GM19043 (cell line): ENCODE measurements around the gene CECR2.
"Not testable (repeated sequence)": the region's sequence is repeated elsewhere in the genome, so short reads cannot be mapped to it uniquely, and the experiment has no call there.

Experiments used
- ATAC-seq: cut with Tn5 transposase; IDR thresholded peaks from one replicate; pipeline ENCODE4 v1.9.1; 2021; ENCODE audit warnings: low read depth; ENCODE audit not compliant: unreplicated experiment

Gene CECR2

DNA sequence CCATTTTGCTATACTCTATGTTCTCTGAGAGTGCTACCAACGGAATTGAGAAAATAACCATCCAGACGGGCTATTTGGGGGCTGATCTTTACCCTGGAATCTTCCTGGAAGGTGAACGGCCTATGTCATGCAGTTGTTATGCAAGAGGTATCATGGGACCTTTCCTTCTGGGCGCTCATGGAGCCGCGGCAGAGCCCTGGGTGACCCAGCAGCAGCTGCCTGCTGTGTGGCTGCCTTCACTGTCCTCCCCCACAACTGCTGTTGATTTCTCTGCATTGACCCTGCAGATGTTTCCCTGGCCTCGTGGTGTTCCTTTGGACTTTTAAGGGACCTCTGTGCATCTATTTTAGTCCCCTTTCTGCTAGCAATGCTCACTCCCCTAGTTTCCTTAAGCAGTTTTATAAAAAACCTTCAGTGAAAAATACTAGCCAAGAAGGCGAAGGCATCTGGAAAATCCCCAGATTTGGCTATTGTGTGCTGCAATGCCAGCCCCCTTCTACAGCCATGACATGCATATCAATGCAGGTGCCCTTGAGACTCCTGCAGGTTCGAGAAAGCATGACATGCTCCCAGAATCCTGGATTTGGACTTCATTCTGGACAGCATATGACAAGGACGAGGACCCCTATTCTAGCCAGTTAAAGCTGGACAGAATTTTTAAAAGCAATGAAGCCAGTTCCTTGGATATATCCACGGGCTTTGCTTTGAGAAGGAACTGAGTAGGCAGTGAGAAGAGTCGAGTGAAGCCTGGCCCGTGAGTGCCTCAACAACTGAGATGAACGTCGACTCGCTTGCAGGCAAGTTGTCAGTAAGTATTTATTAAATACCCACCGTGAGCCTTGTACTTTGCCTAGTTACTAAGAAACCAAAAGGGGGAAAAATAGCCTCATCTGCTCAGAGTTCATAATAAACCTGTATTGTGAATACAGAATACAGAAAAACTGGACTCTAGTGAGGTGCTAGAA is 193.9 kb downstream of the CECR2 start, which contains the start of gene SLC25A18:
Gene SLC25A18 (plus strand): TSS at position 593 of the 965 bp plus-strand sequence. CDS start 16,447 bp downstream, outside the sequence.
- no peak for ATAC-seq

DNA sequence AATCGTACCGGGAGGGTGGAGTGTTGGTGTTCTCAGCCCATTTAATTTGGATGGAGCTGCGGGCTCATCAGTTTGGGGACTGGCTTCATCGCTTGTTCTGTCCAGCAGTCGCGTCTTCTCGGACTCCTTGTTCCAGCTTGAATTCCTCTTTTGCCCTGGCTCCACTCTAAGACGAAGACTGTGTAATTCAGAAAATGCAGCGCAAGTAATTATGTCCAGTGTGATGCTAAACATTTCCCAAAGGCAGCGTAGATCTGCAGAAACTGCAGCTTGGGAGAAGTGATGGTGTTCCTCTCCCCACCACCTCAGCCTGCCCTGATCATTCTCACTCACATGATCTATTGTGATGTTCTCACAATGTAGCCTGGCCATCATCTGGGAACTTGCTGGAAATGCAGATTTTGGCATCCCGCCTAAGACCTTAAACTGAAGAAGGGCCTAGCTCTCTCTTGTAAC is 194.7 kb downstream of the CECR2 start:
- ATAC-seq = no peak

DNA sequence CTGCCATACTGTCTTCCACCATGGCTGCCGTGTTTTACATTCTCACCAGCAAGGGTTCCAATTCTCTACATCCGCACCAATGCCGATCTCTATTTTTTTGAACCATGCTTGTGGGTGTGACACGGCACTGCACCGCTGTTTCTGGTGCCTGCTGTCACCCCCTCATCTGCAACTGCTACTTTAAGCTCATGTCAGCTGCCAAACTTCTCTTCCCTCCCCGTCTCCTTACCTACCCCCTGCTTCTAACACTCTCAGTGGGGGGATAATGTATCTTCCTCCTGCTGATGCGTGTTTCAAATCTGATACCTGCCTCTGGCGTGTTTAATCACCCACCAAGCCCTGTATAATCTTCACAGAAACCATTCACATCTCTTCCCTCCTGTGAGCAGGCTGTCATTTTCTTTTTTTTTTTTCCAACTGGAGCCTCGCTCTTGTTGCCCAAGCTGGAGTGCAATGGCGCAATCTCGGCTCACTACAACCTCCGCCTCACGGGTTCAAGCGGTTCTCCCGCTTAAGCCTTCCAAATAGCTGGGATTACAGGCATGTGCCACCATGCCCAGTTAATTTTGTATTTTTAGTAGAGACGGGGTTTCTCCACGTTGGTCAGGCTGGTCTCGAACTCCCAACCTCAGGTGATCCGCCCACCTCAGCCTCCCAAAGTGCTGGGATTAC is 196.9 kb downstream of the CECR2 start:
- not testable (repeated sequence) for ATAC-seq

DNA sequence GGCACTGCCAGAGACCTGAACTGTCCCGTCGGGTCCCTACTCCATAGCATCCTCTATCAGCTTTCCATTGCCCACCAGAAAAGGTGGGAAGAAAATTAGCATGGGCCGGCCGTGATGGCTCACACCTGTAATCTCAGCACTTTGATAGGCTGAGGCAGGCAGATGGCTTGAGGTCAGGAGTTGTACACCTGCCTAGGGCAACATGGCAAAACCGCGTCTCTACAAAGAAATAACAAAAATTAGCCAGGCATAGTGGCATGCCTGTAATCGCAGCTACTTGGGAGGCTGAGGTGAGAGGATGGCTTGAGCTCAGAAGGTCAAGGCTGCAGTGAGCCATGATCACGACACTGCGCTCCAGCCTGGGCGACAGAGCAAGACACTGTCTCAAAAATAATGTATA is 197.5 kb downstream of the CECR2 start:
- ATAC-seq = no peak

DNA sequence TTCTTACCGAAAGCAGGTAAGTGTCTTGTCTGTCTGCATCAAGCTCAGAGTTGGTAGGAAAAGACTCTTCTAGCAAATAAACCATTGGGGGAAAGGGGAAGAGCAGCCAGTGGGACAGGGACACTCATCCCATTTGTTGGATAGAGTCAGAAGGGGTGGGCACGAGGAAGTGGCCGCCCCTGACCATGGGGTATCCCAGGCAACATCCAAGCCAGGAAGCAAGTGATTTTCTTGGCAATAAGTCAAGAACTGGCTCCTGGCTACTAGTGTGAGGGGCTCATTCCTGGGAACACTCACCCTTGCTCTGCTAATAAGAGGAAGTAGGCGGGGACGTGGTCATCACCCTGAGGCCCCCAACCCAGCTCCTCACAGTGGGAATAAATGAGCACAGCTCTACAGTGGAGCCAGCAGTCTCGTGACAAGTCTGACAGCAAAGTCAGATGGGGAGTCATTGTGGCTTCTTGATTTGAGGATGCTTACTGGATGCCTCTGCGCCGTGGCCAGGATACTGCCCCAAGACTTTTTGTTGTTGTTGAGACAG is 200.8 kb downstream of the CECR2 start:
- ATAC-seq = no peak

DNA sequence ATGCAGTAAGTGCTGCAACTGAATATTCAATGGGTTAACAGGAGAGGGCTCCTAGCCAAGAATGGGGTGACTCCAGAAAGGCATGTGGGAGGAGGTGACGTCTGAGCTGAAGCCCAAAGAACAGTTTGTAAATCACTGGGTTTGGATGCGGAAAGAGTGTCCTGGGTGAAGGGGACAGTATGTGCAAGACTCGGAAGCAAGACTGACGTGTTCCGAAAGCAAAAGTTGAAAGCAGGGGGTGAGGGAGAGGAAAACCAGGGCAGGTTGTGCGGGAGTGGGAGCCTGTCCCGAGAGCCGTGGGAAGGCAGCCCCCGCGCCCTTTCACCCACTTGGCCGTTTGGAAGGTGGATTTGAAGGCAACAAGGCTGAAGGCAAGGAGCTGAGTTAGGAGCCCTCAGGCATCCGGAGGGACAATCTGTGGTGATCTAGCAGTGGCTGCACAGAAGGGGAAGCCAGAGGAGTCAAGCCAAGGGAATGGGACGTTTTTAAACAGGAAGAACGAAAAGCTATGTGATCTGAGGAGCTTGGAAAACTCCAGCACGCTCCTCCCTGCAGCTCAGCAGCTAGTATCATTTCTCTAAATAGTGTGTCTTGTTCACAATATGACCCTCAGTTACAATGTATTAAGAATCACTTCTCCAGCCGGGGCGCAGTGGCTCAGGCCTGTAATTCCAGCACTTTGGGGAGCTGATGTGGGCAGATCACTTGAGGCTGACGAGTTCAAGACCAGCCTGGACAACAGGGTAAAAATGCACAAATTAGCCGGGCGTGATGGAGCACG is 201.8 kb downstream of the CECR2 start:
- no peak for ATAC-seq

DNA sequence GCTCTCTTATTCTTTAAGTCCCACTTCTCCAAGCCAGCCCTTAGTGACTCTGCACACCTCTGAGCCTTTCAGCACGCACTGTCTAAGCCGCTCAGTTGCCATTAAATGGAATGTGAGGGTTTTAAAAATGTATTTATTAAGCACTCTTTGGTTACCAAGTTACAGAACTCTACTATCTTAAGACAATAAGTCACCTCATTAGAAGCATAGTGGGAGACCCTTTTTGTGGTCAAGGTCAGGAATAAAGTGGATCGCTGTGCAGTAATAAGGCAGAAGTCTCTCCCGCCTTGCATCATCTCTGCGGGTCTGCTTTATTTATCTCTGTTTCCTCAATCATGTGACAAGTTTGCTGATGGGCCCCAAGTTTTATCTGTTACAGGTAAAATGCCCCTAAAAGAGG is 205.9 kb downstream of the CECR2 start:
- ATAC-seq = no peak

DNA sequence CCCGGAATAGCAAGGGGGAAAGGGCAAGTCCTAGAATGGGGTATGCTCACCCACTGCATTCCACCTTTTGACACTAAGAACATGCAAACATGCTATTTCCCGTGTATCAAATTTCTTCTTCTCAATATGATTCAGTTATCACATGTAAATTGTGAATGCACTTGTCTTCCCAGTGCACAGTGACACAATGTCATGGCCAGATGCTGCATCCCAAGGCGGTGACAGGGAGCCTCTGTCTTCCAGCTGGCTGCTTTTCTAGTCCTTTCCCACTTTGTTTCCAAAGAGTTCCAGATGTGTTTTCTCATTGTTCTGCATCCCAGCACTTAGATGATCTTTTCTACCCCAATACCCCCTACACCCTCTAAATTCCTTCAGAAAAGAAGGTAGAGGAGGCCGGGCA is 206.4 kb downstream of the CECR2 start:
- ATAC-seq = no peak

DNA sequence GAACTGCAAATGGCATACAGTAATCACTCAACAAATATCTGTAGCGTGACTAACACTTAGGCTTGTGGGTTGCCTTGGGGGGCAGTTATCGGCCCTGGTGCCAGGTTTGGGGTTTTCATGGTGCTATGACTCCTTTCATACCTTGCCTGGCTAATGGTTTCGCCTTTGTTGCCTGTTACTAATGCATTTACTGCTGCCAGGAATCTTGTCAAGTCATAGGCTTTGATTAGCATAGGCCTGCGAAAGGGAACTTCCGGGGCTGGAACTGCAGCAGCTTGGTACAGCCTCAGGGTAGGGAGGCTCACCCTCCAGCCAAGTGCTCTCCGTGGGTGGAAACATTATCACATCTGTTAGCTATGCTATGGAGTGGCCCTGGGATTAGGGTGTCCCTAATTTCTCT is 207.2 kb downstream of the CECR2 start:
- ATAC-seq = no peak

DNA sequence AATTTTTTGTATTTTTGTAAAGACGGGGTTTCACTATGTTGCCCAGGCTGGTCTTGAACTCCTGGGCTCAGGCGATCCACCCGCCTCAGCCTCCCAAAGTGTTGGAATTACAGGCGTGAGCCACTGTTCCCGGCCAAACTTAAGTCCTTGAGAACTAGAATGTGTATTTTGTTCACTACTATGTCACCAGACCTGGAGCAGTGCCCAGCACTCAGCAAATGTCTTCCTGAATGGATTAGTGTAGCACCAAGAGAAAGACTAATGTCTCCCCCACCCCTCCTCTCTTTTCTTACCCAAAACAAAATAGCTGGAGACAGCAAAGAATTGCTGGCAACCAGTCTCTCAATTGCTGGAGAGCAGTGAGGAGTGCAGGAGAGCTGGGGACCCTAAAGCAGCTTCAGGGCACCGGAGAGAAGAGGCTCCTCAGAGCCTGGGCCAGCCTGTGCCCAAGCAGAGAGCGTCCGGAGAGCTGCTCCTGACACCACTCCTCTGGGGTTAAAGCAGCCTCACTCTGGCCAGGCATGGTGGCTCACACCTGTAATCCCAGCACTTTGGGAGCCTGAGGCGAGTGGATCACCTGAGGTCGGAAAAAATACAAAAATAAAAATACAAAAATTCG is 209.0 kb downstream of the CECR2 start:
- ATAC-seq = no peak

DNA sequence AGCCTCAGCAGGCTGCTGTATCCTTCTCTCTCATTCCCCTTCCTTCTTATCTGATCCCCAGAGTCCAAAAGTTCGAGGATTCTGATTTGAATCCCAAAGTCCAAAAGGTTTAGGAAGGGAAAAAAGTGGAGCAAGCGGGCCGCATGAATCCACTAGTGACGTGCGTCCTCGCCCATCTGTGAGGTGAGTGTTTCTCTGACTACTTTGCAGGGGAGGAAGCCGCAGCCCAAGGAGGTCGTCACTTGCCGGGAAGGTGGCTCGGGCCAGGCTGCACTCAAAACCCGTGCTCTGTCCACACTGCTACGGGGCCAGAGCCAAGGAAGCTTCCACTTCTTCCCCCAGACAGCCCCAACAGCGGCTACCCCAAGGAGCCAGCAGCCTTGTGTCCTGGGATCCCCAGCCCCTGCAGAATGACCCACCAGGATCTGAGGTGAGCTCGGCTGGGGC is 210.3 kb downstream of the CECR2 start:
- no peak for ATAC-seq

DNA sequence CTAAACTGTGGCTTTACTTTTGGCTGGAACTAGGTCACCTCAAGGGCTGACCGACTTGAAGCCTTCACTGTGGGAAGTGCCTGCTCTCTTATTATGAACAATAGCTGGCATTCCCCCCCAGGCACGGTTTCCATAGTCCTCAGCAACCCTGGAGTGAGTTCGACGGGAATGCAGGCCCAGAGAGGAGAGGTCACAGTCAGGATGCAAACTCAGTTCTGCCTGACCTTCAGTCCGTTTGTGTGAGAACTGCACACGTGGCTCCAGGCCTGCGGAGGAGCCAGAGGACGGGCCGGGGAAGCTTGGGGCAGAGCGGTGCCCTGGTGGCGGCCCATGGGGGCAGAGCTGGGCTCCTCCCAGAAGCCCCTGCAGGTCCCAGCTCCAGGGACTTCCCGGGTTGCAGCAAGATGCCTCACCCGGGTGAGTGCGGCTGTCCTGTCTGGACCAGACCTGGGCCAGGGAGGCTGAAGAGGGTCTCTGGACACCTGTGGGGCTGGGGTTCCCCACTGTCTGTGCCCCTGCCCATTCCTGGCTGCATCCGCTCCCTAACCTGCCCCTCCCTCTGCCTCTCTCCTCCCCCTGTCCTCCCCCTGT is 211.3 kb downstream of the CECR2 start:
- ATAC-seq = no peak

DNA sequence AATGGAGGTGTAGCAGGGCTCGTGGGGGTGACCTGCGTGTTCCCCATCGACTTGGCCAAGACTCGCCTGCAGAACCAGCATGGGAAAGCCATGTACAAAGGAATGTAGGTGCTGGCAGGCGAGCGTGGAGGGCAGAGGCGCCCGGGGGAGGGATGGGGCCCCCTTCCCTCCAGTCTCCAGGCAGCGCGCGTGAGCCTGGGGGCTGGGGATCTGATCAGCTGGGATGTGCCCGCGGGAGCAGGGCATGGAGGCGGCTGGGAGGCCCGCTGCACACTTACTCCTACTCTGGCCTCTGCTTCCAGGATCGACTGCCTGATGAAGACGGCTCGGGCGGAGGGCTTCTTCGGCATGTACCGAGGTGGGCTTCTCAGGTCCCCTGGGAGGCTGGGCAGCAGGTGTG is 211.8 kb downstream of the CECR2 start:
- ATAC-seq = no peak

DNA sequence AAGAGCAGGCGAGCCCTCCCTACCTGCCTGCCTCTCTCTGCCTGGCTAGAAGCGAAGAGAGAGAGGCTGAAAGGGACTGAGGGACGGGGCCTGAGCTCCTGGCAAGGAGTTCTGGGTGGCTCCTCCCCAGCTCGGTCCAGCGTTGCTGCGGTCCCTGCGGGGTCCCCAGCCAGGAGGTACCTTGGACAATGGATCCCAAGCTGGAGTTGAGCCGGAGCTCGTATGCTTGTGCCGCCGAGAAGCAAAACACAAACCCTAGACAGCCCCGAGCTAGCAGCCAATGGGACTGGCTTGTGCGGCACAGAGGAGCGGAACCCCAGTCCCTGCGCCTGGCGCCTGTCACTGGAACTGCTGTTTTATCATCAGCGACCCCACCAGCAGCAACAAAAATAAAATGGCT is 212.4 kb downstream of the CECR2 start:
- ATAC-seq = no peak

DNA sequence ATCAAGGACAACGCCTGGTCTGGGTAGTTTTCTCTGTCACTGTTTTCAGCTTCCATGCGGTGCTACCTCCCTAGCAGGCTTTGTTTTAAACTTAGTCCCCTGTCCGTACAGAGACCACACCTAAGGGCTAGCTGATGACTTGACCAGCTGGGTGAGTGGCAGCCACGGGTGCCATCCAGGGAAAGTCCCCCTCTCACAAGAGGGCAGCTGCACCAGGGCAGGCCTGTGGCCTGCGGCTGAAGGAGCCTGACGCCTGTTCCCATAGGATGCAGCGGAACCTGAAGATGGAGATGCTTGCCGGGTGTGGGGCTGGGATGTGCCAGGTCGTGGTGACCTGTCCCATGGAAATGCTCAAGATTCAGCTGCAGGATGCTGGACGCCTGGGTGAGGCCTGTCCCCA is 213.9 kb downstream of the CECR2 start:
- ATAC-seq = no peak

DNA sequence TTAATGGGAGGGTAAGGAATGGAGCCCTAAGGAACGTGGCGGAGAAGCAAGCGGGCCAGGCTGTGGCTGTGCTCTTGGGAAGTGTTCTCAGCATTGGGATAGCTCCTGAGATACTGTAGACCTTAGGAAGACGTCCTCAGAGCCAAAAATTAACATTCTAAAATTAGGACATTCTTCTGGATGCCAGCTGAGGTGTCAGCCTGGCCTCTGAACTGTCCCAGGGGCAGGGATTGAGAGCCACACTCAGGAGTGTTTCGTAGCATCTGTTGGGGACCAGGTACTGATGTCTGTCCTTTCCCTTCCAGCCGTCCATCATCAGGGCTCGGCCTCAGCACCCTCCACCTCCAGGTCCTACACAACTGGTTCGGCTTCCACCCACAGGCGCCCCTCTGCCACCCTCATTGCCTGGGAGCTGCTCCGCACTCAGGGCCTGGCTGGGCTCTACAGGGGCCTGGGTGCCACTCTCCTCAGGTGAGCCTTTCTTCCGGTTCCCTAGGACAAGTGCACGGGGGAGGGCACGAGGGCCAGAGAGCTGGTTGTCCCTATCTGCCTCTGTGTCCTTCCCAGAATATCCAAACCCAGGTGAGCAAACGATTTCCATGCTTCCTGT is 217.7 kb downstream of the CECR2 start:
- no peak for ATAC-seq

DNA sequence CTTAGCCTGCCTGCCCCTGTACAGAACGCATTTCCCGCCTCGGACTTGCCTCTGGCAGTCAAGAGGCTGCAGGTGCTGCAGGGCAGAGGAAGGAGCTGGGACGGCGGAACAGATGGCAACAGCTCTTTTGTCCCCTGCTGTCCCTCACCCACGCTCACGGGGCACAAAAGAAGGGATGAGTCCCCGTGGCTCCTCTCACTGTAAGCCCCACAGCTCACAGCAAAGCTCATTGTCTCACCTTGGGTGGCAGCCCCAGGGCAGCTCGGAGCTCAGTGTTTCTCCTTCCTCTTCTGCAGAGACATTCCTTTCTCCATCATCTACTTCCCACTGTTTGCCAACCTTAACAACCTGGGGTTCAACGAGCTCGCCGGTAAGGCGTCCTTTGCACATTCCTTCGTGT is 218.4 kb downstream of the CECR2 start:
- no peak for ATAC-seq

DNA sequence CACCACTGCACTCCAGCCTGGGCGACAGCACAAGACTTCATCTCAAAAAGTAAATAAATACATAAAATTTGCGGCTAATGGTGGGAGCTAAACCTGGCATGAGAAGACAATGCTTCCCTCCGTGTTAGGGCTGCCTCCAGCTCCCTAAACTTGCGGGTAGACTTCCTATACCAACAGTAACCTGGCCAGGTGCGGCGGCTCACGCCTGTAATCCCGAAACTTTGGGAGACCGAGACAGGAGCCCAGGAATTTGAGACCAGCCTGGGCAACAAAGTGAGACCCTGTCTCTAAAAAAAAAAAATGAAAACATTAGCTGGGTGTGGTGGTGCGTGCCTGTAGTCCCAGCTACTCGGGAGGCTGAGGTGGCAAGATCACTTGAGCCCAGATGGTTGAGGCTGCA is 219.3 kb downstream of the CECR2 start:
- no peak for ATAC-seq

DNA sequence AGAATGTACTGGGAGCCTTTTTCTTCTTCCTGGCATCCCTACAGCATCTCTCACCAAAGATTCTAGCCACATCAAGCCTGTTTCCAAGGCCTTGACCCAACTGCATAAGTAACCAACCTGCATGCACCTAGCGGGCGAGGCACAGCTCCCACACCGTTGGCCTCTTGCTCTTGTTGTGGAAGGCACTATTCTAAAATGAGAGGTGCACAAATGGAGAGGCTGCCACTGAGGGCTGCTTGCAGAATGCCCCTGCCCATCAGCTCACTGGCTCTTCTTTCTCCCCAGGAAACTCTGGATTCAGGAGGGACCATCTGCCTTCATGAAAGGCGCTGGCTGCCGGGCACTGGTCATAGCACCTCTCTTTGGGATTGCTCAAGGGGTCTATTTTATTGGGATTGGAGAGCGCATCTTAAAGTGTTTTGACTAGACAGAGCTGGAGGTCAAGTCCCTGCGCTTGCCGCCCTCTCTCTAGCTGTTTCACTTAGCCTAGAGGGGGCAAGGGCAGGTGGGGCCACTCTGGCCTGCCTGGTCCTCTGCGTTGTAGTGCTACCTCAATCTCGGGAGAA is 220.6 kb downstream of the CECR2 start:
- no peak for ATAC-seq
